Limb (tissue), 2 donors: ENCODE results near the gene TAS1R1.

ENCODE experiments used
- DNase-seq, 2 donors: peaks; one replicate each; pipeline ENCODE4 v3.0.0-alpha.2; 2016; ENCODE audit errors: extremely low spot score in 2 of 2

TAS1R1 gene

DNA sequence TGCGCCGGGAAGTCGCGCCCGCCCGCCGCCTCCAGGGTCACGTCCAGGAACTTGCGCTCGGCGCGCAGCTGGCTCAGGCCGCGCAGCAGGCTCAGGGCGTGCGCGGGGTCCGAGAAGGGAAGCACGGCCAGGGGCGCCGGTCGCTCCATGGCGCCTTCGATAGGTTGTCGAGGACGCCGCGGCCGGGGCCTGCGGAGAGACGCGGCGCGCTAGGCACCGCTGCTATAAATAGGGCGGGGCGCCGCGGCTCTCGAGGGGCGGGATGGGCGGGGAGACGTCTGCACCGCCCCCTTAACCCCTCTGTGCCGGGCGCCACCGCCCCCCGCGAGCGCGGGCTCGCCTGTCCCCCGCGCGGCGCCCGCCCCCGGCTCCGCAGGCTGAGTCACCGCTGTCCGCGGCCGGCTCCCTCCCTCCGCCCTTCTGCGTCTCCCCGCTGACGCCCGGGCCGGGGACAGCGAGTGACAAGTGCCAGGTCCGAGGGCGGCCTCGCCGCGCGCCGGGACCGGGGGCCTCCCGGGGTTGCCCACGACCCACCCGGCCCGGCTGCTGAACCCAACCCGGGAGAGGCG lies 47.6 kb downstream of the TAS1R1 start, which contains the start of gene KLHL21:
TSS of gene KLHL21 (minus strand) at position 201 of the 569 bp plus-strand sequence. CDS start at position 149, 52 bp downstream.
- DNase-seq: peak; percentile 89 to 91

DNA sequence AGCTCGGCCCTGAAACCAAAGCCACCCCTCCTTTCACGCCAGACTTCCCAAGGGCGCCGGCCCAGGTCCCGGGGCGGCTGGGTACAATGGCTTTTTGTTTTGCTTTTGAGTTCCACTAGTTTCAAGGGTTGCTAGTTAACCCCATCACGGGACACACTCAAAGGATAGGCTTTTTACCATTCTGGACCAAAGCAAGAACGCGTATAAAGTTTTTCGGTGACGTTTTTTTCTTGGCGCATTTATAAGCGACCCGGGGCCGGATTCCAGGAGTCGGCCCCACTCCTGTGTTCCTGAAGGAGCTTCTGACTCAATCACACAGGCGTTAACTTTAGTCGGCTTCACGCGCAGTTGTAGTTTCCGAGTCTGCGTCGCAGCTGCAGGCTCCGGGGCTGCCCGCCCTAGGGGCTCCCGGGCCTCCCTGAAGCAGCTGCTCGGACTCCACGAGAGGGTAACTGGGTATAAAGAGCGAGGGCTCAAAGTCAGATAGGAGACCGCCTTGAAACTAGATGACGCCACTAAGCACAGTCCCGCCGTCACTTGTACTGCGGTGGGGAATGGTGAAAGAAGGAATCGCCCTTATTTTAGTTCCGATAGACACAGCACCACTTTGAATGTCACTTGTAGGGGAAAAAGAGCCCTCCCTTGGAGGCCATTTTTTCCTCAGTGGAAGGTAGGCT lies 48.3 kb downstream of the TAS1R1 start:
- DNase-seq: peak; percentile 83 to 85

DNA sequence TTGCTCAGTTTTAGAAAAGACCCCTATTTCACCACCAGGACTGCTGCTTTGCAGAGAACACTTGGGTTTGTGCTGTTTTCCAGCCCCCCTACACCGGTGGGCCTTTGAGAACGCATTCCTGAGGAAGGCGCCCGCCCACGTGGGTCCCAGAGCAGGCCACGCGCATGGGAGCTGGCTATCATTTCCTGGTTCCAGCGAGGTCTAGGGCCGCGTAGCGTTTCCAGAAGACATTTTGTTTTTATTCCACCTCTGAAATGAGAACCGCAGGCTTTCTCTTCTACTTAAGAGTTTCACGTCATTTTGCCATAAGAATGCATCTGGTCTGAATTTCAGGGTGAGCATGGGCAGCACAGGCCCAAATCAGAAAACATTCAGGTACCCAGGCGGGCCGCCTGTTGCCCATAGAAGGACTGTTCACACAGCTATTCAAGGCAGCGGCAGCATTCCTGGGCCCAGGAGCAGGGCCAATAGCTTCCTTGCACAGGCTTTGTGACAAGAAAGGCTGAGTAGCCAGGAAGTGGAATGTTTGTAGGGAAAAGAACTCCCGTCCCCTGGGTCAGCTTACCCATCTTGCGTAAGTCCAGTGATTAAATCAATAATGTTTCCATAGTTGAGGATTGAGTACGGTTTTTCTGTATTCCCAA lies 48.9 kb downstream of the TAS1R1 start:
- DNase-seq: peak in 1 of 2 donors; percentile 80

DNA sequence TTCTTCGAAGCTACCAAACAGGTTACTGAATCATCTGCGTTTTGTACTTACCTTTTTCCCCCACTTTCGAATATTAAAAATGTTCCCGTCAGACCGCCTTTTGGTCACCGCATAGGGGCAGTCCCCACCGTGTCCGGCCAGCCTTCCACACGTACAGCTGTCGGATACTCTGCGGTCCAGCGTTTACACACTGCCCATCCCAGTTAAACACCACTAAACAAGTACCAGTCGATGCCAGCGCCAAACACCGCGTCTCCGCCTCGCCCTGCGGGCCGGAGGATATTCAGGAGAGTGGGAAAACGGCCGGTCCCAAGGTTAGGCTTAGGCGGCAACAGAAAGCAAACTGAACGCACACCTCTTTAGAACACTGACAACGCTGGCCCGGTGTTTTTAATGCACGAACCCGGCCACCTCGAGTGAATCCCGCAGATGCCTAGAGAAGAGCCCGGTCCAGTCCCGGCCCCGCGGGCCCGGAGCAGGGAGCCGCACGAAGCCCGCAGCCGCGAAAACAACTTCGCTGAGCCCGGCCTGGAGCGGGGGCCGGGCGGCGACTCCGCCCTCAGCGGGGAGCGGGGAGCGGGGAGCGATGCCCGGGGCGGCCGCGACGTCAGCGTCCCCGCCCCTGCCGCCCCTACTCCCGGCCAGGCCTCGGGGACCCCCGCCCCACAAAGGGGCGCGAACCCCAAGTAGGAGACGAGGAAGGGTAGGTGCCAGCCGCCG lies 57.7 kb downstream of the TAS1R1 start:
- peak in 1 of 2 donors; percentile 68 for DNase-seq

DNA sequence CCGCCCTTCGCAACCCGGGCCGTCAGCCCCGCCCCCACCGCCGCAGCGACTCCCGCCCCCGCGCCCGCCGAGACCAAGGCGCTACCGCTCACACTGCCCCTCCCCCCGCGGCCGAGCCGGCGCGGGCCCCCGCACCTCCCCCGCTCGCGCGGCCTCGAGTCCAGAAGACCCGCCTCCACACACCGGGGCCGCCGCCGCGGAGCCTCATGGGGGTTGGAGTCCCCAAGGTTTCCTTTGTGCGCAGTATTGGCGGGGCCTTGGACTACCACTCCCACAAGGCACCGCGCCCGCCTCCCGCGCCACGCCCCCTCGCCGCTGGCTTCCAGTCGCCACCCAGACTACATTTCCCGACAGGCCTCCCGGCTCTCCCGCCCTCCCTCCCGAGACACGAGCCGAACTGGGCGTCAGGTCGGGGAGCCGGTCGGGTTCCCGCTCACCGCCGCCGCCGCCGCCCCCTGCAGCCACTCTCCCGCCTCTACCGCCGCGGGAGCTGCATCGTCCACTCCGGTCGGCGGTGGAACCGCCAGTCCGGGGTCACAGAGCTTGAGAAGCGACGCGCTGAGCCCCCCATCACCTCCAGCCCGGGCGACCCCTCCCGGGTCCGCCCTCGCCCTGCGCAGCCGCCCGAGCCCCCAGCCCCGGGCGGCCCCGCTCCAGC lies 58.4 kb downstream of the TAS1R1 start, which contains the start of gene PHF13:
TSS of gene PHF13 (plus strand) at position 371 of the 658 bp plus-strand sequence. CDS start 336 bp downstream, outside the sequence.
- DNase-seq: peak; percentile 98 to 100

DNA sequence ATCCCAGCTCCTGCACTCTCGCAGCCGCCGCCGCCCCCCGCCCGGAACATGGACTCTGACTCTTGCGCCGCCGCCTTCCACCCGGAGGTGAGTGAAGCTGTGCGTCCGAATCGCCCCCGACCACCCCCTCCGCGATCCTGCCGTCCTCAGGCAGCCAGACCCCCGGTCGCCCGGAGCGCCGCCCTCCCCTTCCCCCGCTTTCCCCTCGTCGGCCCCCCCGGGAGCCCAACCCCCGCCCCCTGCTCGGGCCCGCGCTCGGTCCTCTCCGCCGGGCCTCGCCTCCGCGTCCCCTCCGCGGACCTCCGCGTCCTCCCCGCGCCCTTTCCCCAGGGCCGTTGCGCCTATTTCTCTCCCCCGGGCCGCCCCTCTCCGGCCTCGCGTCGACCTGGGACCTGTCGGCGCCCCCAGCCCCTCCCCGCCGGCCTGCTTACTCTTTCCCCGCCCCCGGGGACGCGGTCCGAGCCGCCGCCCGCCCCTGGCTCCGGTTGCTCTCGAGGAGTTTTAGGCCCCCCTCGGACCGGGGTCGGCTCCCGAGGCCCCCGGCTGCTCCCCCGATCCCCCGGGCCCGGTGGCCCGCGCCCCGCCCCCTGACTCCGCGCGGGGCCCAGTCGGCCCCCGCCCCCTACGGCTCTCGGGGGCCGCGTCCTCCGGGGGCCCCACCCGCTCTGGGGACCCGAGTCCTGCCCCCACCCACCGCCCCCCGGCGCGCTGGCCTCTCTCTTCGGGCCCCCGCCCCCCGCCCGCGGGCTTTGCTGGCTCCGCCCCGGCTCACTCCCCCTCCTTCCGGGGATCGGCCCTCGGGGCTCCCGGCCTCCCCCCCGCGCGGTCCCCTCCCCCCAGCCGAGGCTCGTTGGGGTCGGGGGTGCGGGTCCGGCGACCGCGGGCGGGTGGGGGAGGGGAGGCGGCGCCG lies 59.2 kb downstream of the TAS1R1 start:
- peak; percentile 30 to 79 for DNase-seq

DNA sequence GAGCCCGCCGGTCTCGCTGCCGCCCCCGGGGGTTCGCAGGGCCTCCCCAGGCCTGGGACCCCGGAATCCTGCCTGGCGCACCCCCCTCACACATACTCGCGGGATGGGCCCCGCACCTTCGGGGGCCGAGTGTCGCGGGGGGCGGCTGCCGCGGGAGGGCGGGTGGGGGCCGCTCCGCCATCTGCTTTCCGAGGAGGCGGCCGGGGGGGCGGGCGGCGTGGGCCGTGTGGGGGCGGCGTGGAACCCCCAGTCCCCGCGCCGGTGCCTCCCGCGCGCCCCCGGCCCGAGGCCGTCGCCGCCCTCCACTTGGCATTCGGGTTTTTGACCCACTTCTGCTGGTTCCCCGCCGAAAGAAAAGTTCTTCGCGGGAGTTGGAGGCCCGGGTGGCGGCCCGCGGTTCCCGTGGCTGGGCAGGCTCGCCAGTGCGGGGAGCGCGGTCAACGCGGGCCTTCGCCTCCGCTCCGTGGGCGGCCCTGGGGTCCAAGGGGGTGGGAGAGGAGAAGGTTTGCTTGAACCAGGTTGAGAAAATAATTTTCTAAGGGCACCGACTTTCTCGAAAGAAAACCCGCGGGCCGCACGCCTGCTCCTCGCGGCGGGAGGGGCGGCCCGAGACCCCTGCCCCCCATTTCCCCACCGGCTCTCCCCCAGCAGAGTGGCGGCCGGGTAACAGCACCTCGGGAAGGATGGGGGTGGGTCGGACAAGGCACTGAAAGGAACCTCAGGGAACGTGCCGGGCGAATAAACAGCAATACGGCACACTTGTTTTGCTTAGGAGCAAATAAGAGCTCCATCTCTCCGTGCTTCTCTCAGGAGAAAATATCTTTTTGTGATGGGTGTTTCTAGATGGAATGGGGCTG lies 60.0 kb downstream of the TAS1R1 start:
- peak in 1 of 2 donors; percentile 51 for DNase-seq

DNA sequence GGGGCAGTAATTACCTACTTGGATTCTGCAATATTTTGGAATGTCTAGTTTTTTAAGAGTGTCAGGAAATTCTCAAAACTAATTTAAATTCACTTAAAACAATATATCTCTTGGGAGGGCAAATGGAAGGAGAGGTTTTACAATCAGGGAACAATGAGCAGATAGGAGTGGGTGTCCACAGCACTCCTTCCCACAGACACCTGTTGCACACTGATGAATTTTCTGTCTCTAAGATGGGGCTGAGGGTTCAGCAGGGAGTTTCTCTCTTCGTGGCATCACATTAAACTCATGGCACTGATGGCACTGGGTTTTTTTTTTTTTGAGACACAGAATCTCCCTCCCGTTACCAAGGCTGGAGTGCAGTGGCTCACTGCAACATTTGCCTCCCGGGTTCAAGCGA lies 63.9 kb downstream of the TAS1R1 start:
- no peak for DNase-seq

DNA sequence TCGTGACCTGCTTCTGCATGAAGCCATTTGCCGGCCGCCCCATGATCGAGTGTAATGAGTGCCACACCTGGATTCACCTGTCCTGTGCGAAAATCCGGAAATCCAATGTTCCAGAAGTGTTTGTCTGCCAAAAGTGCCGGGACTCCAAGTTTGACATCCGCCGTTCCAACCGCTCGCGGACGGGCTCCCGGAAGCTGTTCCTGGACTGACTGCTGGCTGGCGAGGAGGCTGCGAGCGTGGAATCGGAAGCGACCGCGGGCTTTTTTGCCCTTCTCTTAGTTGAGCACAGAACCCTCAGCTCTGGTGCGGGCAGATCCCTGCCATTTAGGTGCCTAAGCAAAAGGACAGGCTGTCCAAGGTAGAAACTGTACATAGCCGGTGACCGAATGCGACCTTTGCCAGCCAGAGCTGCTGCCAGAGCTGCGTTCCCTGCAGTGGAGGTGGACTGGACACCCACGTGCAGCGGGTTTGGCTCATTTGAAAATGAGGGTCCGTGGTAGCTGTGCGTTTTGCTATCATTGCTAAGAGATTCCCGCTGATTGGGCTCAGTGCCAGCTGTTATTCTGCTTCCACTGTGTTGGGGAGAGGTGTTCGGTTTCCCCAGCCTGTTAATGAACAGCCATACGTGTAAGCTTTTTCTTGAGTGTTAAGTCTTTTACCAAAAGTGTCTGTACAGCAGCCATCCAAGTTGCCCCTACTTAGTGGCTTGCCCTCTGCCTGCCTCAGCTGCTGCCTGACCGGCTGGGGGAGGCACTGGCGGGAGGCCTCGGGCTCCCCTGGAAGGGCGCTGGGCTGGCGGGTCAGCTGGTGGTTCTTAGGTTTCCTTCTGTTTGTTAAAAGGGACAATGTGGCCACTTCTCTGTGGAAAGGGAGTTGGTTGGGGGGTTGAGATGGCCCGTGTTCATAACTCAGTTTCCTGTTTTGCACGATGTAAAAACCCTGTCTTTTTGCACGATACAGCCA lies 66.6 kb downstream of the TAS1R1 start:
- DNase-seq: no peak

DNA sequence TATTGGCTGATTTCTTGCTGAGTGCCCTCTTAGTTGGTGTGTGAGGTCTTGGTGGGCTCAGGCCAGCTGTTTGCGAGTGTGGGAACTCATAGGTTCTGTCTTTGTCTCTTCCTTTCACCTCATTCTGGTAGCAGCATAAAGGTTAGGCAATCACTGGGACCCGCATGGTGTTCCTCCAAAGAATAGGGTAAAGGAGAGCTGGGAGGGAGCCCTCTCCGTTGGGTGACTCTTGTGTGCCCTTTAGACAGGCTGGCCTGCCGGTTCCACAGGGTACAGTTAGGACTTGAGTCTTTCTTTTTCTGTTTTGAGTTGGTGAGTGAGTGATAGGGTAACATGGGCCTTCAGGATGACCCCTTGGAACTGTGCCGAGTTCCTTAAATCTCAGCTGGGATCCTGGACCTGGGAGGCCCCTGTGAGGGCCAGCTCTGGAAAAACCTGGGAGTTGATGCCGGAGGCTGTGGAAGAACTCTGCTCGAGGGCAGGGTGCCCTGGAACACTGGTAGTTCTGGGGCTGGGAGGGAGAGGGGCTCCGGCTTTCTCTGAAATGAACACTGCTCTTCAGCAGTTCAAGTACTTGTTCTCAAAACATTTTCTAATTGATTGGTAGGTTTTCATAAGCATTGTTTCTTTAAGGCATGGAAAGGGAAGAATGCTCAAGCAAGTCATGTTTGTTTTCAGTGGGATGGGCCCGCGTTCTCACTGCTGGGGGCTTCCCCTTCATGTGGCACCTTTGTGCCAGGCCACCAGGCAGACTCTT lies 67.5 kb downstream of the TAS1R1 start:
- DNase-seq: no peak

DNA sequence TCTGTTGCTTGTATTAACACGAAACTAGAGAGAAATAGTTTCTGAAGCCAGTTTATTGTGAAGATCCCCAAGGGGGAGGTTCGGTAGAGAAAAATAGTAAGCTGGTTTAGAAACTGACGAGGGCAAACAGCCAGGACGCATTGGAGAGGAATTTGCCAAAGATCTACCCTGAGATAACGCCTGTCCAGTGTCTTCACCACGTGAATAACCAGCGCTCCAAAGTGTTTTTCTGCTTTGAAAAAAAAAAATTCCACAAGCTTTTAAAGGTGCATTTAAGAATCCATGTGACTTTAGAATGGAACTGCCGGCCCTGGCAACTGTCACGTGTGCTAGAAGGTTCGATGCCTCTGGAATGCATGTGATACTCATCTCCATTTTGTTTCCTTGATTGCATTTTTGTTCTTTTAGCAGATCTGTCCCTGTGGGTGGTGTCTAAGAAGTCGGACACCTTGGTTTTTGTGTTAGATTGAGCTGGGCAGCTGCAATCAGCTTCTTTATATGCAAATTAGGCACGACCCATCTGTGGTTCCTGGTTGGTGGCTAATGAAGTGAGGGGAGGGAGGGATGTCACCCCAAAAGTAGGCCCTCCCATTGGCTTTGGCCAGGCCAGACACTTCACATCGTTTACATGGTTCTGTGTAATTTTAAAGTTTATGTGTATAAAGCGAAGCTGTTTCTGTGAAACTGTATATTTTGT lies 68.3 kb downstream of the TAS1R1 start:
- no peak for DNase-seq

DNA sequence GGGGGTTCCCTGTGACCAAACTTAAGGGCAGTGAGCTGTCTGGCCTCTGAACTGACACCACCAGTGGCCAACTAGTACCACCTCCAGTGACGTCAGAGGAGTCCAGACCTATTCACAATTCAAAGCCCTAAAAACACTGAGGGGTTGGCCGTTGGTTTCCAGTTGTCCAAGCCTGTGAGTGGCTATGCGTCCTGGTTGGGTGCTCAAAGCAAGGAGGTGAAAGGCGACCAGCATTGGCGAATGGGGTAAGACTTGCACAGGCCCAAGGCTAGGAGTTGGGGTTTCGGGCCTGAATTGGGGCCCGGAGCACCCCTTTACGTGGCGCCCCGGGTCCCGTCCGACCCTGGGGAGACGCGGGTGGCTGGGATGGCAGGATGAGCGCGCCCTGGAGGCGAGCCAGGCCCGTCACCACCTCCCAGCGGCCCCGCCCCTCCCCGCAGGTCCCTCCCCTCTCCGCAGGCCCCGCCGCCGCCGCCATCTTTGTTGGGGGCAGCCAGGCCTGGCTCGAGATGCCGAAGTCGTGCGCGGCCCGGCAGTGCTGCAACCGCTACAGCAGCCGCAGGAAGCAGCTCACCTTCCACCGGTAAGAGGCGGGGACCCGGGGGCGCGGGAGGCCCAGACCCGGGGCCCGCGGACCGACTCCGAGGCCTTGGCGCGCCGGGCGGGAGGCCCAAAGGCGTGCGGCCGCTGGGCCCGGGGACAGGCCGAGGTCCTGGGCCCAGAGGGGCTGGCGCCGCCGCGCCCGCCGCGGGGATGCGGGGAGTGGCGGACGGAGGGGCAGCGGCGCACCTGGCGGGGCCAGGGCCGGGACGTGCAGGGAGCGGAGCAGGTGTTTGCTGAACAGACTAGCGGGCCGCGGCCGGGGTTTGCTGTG lies 69.8 kb downstream of the TAS1R1 start, which contains the start of gene THAP3:
TSS of gene THAP3 (plus strand) at position 159 of the 874 bp plus-strand sequence. CDS start at position 510, 351 bp downstream.
- peak; percentile 78 to 93 for DNase-seq

DNA sequence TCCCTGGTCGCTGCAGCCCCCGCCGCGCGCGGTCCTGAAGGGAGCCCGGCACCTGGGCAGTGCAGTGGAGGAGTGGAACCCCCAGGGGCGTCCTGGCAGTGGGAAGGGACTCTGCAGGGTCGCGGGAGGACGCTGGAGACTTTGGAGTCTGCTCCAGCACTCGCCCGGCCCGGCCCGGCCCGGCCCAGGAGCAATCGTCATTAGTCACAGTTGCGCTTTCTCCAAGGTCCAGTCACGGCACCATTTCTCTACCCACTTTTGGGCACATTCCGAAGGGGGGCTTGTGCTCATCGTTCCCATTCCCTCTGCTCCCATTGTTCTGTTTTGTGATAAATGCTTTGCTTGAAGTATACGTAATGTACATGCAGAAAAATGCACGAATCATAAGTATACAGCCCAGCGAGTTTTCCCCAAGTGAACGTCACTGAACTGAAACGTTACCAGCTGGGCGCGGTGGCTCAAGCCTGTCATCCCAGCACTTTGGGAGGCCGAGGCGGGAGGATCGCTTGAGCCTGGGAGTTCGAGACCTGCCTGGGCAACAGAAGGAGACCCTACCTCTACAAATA lies 70.6 kb downstream of the TAS1R1 start:
- no peak for DNase-seq

DNA sequence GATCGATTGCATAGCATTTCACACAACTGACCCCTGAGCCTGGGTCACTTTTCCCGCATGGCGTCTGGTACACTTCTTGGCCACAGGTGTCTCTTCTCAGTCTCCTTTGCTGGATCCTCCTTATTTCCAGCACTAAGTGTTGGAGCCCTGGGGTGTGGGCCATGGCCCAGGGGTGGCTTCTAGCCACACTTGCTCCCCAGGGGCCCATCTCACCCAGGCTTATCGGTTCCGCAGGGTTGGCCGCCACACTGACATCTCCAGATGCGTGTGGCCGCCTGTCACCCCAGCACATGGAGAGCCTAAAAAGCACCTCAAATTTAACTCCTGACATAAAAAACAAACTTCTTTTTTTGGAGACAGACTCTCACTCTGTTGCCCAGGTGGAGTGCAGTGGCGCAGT lies 71.9 kb downstream of the TAS1R1 start:
- no peak for DNase-seq

DNA sequence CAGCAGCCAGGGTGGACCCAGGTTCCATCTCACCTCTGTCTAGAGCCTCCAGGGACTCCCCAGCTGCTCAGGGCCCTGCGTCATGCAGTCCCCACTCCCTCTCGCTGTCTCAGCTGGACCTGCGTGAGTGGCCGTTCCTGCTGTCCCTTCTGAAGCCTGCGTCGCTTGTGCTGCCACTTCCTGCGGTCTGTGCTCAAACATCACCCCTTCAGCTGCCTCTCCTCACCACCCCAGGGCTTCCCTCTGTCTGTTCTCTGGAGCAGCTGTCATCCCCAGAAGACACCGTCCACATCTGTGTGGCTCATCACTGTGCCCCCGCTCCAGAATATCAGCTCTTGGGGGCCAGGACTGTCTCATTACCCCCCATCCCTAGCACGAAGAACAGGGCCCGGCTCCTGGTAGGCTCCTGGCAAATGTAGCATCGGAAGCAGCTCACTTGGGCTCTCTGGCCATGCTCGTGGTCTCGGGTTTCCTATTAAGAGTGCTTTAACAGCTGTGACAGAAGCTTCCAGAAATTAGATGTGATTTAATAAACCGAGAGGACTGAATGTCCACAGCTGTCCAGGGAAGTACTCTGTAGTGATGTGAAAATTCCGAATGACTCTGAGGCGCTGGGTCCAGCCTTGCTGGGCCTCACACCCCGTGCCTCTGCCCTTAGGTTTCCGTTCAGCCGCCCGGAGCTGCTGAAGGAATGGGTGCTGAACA lies 72.9 kb downstream of the TAS1R1 start:
- DNase-seq: no peak
